Neuron (in vitro differentiated cells): ENCODE measurements around the gene NOS2.

Experiments
- H2AFZ ChIP-seq: one replicate; pipeline ENCODE4 v1.6.1; 2013; ENCODE audit warnings: low read depth, mild to moderate bottlenecking, inconsistent platforms, low read length, moderate library complexity
- H3K27me3 ChIP-seq: one replicate; pipeline ENCODE4 v1.6.1; 2013; ENCODE audit warnings: low read length; ENCODE audit not compliant: insufficient read depth
- H3K36me3 ChIP-seq: one replicate; pipeline ENCODE4 v1.6.1; 2013; ENCODE audit warnings: low read length; ENCODE audit not compliant: insufficient read depth
- H3K4me1 ChIP-seq: one replicate; pipeline ENCODE4 v1.6.1; 2013; ENCODE audit warnings: low read length; ENCODE audit not compliant: insufficient read depth
- H3K4me3 ChIP-seq: 2 replicates; pipeline ENCODE4 v1.5.1; 2013; ENCODE audit warnings: mild to moderate bottlenecking, low read length, moderate library complexity
- H3K9me3 ChIP-seq: one replicate; pipeline ENCODE4 v1.6.1; 2013; ENCODE audit warnings: low read length

The NOS2 gene

DNA sequence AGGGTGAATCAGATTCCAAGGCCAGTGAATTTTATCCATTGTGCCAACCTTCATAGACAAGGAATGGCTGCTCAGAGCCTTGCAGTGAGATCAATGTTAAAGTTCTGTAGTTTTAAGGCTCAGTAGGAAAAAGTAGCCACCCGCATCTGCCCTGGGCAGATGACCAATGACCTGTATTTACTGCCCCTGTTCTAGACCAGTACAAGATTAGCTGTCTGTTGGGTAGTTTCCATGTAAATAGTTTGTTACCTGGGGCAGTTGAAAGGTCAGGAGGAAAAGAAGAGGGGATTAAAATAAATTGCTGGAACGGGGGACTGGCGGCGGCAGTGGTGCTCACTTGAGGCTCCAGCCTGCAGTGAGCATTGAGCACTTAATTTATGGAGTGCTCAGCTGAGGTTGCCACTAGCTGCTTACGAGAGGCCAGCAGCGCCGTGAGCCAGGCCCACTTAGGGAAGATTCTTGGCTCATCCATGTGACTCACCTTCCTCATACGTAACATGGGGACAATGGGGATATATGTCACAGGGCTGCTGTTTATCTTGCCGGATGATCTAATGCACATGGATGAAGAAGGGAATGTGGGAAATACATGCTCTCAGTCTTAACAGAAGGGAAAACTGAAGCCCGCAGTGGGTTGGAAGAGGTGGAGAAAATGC is 10.7 kb upstream of the NOS2 start:
- Histone ChIP-seq H3K4me3 (no peak overlapping the region), H3K36me3 (no peaks in the 10 kb centered on the region), H3K9me3 (no peaks in the 10 kb centered on the region), H2AFZ (no peak overlapping the region), H3K4me1 (peaks cover under 1% of the 10 kb centered on the region), H3K27me3 (peaks cover 5% of the 10 kb centered on the region)

DNA sequence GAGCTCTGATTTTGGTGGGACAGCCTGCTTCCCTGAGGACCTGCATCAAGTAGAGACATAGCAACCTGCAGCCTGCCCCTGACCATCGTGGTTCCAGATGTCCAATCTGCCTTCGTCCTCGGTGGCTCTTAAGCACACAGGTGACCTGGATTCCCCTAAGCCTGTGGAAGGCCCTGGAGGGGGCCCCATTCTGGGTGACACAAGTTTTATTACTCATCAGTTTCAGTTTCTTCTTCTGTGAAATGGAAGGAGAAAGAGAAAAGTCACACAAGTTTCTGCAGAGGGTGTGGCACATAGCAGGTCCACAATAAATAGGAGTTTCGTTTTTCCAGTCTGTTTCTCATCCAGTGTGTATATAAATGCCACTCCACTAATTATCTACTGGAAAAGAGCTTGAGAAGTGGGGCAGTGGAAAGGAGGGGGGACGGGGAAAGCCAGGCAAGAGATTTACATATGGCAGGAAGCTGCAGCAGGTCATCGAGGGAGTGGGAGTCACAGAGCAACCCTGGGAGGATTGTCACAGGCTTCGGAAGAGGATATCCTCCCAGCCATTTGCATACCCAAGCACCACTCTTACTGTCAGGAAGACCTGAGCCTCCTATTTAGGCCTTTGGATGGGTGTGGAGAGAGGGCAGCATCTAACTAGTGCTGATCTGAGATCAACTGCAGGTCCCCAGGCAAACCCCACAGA is 10.0 kb upstream of the NOS2 start:
- peaks cover 5% of the 10 kb centered on the region for H3K27me3 ChIP-seq
- no peaks in the 10 kb centered on the region for H3K9me3 ChIP-seq
- H3K4me1 ChIP-seq = peaks cover 6% of the 10 kb centered on the region
- H3K36me3 ChIP-seq = no peaks in the 10 kb centered on the region
- H3K4me3 ChIP-seq = no peak overlapping the region
- H2AFZ ChIP-seq = no peak overlapping the region

DNA sequence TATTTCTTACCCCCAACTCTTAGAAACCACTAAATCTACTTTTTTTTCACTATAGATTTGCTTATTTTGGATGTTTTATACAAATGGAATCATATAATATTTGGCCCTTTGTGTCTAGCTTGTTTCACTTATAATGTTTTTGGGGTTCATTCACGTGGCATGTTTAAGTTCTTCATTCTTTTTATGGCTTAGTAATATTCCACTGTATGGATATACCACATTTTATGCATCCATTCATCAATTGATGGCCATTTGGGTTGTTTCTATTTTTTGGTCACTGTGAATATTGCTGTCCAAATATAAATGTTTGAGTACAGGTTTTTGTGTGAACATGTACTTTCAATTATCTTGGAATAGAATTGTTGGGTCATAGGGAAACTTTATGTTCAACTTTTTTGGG is 9.2 kb upstream of the NOS2 start:
- H3K4me1 ChIP-seq = peaks cover 6% of the 10 kb centered on the region
- H3K9me3 ChIP-seq = no peaks in the 10 kb centered on the region
- no peak overlapping the region for H2AFZ ChIP-seq
- H3K4me3 ChIP-seq = no peak overlapping the region
- H3K36me3 ChIP-seq = no peaks in the 10 kb centered on the region
- peaks cover 5% of the 10 kb centered on the region for H3K27me3 ChIP-seq

DNA sequence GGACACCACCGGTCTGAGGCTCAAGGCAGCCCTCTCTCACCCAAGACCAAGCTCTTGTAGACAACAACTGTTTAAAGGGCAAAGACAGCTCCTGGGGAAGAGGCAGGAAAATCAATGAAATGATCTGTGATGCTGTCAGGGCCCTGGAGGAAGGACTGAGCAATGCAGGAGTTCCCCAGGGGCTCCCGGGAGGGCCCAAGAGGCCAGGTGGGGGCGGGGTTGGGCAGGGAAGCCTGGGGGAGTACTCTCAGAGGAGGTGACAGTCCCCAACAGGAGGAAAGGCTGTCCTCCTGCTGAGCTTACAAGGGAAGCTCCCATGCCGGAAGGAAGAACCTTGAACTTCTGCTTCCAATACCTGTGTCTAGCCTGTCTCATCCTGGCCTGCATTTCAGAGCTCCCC is 8.3 kb upstream of the NOS2 start:
- Histone ChIP-seq H3K4me3 (no peak overlapping the region), H3K36me3 (no peaks in the 10 kb centered on the region), H3K9me3 (no peaks in the 10 kb centered on the region), H3K27me3 (peaks cover 9% of the 10 kb centered on the region), H2AFZ (no peak overlapping the region), H3K4me1 (peaks cover 6% of the 10 kb centered on the region)

DNA sequence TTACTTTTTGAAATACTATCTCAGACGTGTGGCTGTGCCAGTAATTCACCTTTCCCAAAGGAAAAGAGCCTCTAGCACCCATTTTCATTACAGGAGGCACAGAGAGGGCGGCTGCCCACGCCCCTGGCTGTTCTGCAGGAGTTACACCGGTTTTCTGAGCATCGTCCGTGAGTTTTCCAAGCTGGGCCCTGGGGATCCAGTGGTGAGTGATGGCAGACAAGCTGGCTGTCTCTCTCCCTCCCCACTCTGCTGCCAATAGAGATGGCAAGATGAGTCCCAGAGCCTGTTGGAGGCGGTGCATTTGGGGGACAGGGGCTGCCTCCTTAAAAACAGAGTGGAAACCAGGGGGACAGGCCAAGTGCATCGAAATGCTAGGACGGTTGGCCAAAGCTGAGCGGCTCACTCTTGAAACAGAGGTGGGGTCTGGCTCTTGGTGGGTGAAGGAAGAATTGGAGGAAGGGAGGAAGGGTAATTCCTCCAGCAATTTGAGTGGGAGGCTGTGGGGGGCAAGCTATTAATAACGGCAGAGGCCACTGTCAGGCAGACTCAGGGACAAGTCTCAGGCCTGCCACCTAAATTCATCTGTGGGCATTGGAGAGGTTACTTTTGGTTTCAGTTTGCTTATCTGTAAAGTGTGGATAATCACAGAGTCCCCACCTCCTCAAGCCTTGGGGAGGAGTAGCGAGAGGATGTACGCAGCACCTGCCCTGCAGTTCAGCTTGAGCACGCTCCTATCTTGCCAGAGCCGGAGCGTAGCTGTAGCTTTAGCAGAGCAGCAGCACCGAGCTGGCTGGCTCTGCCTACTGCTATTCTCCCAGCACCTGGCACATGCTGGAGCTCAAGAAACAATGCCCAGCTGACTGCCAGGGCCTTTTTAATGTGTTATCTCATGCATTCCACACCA is 7.5 kb upstream of the NOS2 start:
- Histone ChIP-seq H3K4me1 (peaks cover 6% of the 10 kb centered on the region), H3K36me3 (no peaks in the 10 kb centered on the region), H3K9me3 (no peaks in the 10 kb centered on the region), H3K4me3 (no peak overlapping the region), H2AFZ (no peak overlapping the region), H3K27me3 (peaks cover 9% of the 10 kb centered on the region)

DNA sequence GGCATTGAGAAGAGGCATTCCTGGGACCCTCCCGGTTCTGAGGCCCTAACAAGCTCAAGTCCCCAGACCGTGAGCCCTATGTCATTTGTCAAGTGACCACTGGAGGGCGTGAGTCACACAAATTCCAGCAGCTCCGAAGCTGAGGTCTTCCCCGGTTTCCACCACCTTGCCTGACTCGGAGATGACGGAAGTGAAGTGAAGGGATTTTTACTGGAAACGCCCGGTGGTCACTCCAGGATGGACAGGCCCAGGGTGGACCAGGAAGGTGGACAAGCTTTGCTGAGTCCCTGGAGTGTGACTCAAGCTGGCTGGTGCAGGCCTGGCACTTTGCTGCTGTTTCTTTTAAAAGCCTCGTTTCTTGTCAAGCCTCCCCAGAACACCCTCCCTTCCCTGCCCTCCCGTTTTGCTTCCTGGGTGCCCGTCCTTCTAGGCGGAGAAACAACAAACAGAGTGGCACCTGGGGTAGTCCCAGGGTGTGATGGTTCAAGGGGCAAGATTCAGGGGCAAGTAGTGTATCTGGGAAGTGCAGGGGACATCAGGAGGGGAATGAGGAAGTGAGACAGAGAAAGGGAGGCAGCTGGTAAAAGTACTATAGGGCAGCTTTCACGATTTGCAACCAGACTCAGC is 5.3 kb upstream of the NOS2 start:
- Histone ChIP-seq H3K4me1 (peaks cover 6% of the 10 kb centered on the region), H3K9me3 (no peaks in the 10 kb centered on the region), H2AFZ (peak overlapping the region; percentile 95), H3K36me3 (no peaks in the 10 kb centered on the region), H3K4me3 (peak overlapping the region; percentile 38), H3K27me3 (peaks cover 16% of the 10 kb centered on the region)

DNA sequence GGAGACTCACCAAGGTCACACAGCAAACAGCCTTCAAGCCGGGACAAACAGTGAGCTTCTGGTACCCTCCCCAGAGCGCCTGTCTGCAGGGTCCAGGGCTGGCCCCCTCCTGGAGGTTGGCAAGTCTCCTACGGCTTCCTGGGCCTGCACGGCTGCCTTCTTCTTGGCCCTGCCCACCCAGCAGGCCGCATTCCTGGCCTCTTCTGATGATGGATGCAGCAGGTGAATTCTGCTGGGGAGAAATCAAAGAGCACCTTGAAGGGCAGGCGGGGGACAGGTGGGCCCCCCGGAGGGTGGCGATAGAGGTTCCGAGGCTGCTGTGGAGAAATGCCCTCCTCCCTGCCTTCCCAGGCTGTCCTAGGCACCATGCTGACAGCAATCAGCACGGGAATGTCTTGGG is 3.8 kb upstream of the NOS2 start:
- Histone ChIP-seq H3K9me3 (no peaks in the 10 kb centered on the region), H3K27me3 (peaks cover 24% of the 10 kb centered on the region), H3K4me1 (peaks cover 6% of the 10 kb centered on the region), H2AFZ (no peak overlapping the region), H3K4me3 (no peak overlapping the region), H3K36me3 (no peaks in the 10 kb centered on the region)

DNA sequence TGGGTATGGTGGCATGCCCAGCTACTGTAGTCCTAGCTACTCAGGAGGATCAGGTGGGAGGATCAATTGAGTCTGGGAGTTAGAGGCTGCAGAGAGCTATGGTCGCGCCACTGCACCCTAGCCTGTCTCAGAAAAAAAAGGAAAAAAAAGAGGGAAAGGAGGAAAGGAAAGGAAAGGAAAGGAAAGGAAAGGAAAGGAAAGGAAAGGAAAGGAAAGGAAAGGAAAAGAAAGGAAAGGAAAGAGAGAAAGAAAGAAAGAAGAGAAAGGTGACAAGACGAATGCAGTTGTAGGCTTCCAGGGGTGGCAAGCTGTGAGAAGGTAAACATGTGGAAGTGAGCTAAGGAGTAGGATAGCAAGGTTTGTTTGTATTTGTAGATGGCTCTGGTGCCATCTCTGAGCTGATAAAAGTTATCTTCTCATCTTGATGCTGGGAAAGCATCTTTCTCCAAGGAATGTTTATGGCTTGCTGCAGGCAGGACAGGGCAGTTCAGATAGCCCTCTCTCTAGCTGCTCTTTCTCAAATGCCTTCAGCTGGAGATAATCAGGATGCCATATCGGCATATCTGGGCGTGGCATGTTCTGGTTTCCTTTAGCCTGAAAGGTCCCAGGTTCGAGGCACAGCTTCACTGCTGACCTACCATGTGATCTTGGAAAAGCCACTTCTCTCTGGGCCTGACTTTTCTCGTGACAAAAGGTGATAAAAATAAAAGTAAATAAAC is 2.8 kb upstream of the NOS2 start:
- H3K4me1 ChIP-seq = peaks cover 6% of the 10 kb centered on the region
- H3K27me3 ChIP-seq = peaks cover 28% of the 10 kb centered on the region
- no peaks in the 10 kb centered on the region for H3K36me3 ChIP-seq
- no peaks in the 10 kb centered on the region for H3K9me3 ChIP-seq
- no peak overlapping the region for H2AFZ ChIP-seq
- H3K4me3 ChIP-seq = no peak overlapping the region

DNA sequence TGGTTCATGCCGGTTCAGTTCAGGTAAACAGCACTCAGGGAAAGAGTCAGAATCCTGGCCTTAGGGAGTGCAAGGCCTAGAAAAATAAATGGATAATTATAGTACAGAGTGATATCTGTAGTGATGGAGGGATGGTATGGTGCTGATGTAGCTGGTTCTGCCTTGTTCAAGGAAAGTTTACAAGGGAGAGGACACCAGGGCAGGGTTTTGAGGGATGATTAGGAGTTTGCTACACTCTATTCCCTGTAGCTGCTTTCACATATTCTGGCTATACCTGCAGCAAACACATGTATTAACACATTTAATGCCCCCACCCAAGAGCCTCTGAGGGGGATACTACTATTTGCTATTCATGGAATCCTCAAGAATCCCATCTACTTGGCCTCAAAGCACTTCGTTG is 1.7 kb upstream of the NOS2 start:
- Histone ChIP-seq H3K27me3 (peaks cover 30% of the 10 kb centered on the region), H3K36me3 (no peaks in the 10 kb centered on the region), H3K4me1 (peaks cover 6% of the 10 kb centered on the region), H3K4me3 (no peak overlapping the region), H2AFZ (no peak overlapping the region), H3K9me3 (no peaks in the 10 kb centered on the region)

DNA sequence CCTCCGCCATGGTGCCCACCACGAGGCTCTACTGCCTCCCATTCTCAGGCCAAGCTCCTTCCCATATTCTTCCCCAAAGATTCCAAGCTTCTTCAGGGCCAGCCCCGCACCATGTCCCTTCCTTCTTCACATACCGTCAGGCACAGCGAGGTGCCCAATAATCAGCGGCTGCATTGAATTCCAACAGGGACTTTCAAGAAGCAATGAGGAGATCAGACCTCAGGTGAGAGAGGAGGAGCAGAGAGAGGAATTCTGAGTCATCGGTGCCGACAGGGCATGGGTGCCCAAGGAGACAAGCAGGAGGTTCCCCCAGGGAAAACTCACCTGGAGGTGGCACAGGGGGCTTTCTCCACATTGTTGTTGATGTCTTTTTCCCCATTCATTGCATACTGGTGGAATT is 2.0 kb downstream of the NOS2 start:
- Histone ChIP-seq H3K9me3 (no peaks in the 10 kb centered on the region), H3K4me3 (no peak overlapping the region), H3K4me1 (no peaks in the 10 kb centered on the region), H3K36me3 (no peaks in the 10 kb centered on the region), H2AFZ (no peak overlapping the region), H3K27me3 (peaks cover 41% of the 10 kb centered on the region)

DNA sequence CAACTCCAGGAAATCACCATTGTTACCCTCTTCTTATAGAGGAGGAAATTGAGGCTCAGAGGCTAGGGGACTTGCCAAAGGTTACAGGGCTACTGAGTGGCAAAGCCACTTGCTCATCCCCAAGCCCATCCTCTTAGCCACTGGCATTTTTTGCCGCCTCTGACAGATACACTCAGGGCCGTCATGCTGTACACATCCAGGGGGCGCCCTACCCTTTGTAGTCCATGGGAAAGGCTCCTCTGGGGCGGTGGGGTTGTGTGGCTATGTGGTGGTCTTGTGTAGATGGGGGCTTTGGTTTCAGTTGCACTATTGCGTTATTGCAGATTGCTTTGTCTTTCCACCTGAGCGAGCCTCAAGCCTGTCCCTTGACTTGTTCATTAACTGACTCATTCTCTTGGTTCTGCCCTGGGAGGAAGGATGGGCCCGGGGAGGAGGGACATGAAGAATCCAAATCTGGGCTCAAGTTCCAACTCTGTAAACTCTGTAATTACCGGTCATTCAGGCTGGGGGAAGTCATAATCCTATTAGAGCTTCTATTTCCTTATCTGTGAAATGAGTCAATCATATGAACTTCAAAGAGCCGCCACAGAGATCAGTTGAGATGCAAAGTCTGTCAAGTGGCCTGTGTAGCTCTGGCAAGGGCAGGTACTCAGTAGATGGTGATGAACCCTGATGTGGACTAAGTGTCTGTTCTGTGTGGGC is 2.8 kb downstream of the NOS2 start:
- H3K9me3 ChIP-seq = no peaks in the 10 kb centered on the region
- H2AFZ ChIP-seq = no peak overlapping the region
- H3K36me3 ChIP-seq = no peaks in the 10 kb centered on the region
- no peak overlapping the region for H3K4me3 ChIP-seq
- peaks cover 2% of the 10 kb centered on the region for H3K4me1 ChIP-seq
- H3K27me3 ChIP-seq = peaks cover 47% of the 10 kb centered on the region

DNA sequence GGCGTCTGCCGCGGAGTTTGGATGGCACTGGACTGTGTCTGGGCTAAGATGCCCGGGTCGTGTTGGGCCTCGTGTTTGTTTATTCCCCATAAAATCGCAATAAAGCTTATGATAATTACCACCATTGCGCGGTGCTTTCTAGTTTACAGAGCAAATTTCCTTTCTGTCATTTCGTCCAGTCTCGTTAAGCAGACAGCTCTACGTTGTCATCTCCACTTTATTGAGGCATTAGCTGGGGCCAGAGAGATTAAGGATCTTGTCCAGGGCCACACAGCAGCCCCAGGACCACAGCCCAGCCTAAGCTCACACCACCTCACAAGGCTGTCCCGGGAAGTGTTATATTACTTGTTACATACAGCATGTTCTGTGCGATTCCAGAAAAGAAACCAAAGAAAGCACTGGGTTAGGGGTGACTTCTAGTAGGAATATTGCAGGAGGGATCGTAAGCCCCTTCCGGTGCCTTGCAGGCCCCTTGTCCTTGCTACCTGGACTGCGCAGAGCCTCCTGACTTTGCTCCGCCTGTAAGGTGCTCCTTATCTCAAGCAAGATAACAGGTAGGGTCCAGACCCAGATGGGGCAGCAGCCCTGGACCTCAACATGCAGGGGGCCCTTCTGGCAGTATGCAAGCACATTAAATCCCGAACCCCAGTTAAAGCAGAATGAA is 6.3 kb downstream of the NOS2 start:
- H3K9me3 ChIP-seq = no peaks in the 10 kb centered on the region
- peak overlapping the region; percentile 8 for H3K4me3 ChIP-seq
- peaks cover 36% of the 10 kb centered on the region for H3K27me3 ChIP-seq
- no peaks in the 10 kb centered on the region for H3K36me3 ChIP-seq
- H3K4me1 ChIP-seq = peaks cover 2% of the 10 kb centered on the region
- peak overlapping the region; percentile 88 for H2AFZ ChIP-seq
